ENCODE data around the gene TMBIM4. TPM values are rescaled to one million over a fixed set of nuclear protein-coding genes. Genes with fewer than 3 reads are reported as not detected.

The TMBIM4 gene
- total RNA-seq = 51.7 and 72.7 TPM in 2 replicates

GRCh38 chr12:66169221-66170170 is at the start of gene TMBIM4:
Gene TMBIM4, minus strand, starts transcription at chr12:66169996. Its CDS starts 45 bp downstream, at chr12:66169951.

GRCh38 chr12:66188584-66189485 is 19.0 kb upstream of the TMBIM4 start, which contains the start of gene IRAK3:
Gene IRAK3, plus strand, starts transcription at chr12:66189214. Its CDS starts 86 bp downstream, at chr12:66189300.

GRCh38 chr12:66130267-66131066 is 39.3 kb downstream of the TMBIM4 start, which contains the start of gene LLPH:
Gene LLPH, minus strand, starts transcription at chr12:66130750. Its CDS starts 1,644 bp downstream, at chr12:66129106.

Other genes with a start within 250 kb of the TMBIM4 start
- gene LLPH, start 39.2 kb downstream of the TMBIM4 start, total RNA-seq = 5.0 and 5.7 TPM in 2 replicates
- gene IRAK3, start 19.2 kb upstream of the TMBIM4 start, total RNA-seq = 7.9 and 9.0 TPM in 2 replicates
- 2.2 and 5.0 TPM in 2 replicates for gene HELB, start 132.5 kb upstream of the TMBIM4 start, total RNA-seq